HEK293 (cell line): ENCODE data around the gene LYSMD3.

Experiments
- FEZF1 ChIP-seq: fragments of 450-650 bp; formaldehyde crosslinking; IDR thresholded peaks from 2 replicates; pipeline ENCODE4 v1.5.1; 2016; ENCODE audit warnings: missing biosample characterization, missing genetic modification characterization
- IKZF3 ChIP-seq: fragments of 450-650 bp; IDR thresholded peaks from 2 replicates; pipeline ENCODE4 v1.5.0; 2018; ENCODE audit warnings: missing biosample characterization, mild to moderate bottlenecking, missing genetic modification characterization, moderate library complexity
- KLF7 ChIP-seq: fragments of 450-650 bp; formaldehyde crosslinking; IDR thresholded peaks from 2 replicates; pipeline ENCODE4 v1.5.1; 2016; ENCODE audit warnings: missing biosample characterization, missing genetic modification characterization, borderline replicate concordance
- MYNN ChIP-seq: fragments of 450-650 bp; formaldehyde crosslinking; IDR thresholded peaks from 2 replicates; pipeline ENCODE4 v1.5.1; 2016; ENCODE audit warnings: missing biosample characterization, missing genetic modification characterization, borderline replicate concordance
- RBAK ChIP-seq: fragments of 450-650 bp; formaldehyde crosslinking; IDR thresholded peaks from 2 replicates; pipeline ENCODE4 v1.5.1; 2016; ENCODE audit warnings: missing biosample characterization, missing genetic modification characterization
- SCRT1 ChIP-seq: fragments of 450-650 bp; formaldehyde crosslinking; IDR thresholded peaks from 2 replicates; pipeline ENCODE4 v1.5.1; 2016; ENCODE audit warnings: missing biosample characterization, missing genetic modification characterization, borderline replicate concordance
- SP7 ChIP-seq: fragments of 450-650 bp; formaldehyde crosslinking; IDR thresholded peaks from 2 replicates; pipeline ENCODE4 v1.5.1; 2016; ENCODE audit warnings: missing biosample characterization, missing genetic modification characterization
- TRIM28 ChIP-seq: IDR thresholded peaks from 2 replicates; pipeline ENCODE4 v1.6.1; 2011; ENCODE audit warnings: low read length, control low read depth, borderline replicate concordance
- ZBTB7A ChIP-seq: fragments of 450-650 bp; formaldehyde crosslinking; IDR thresholded peaks from 2 replicates; pipeline ENCODE4 v1.5.1; 2016; ENCODE audit warnings: low read depth, missing biosample characterization, missing genetic modification characterization
- ZFP3 ChIP-seq: fragments of 450-650 bp; formaldehyde crosslinking; IDR thresholded peaks from 2 replicates; pipeline ENCODE4 v1.5.1; 2016; ENCODE audit warnings: low read depth, missing biosample characterization, missing genetic modification characterization
- ZFP37 ChIP-seq: fragments of 450-650 bp; formaldehyde crosslinking; IDR thresholded peaks from 2 replicates; pipeline ENCODE4 v1.5.1; 2016; ENCODE audit warnings: missing biosample characterization, missing genetic modification characterization
- ZNF112 ChIP-seq: fragments of 450-650 bp; formaldehyde crosslinking; IDR thresholded peaks from 2 replicates; pipeline ENCODE4 v1.5.0; 2017; ENCODE audit warnings: missing biosample characterization, missing genetic modification characterization
- ZNF16 ChIP-seq: fragments of 450-650 bp; formaldehyde crosslinking; IDR thresholded peaks from 2 replicates; pipeline ENCODE4 v1.5.1; 2016; ENCODE audit warnings: low read depth, missing biosample characterization, missing genetic modification characterization
- ZNF174 ChIP-seq: fragments of 450-650 bp; formaldehyde crosslinking; IDR thresholded peaks from 2 replicates; pipeline ENCODE4 v1.5.0; 2017; ENCODE audit warnings: missing biosample characterization, mild to moderate bottlenecking, missing genetic modification characterization
- ZNF2 ChIP-seq: fragments of 450-650 bp; formaldehyde crosslinking; IDR thresholded peaks from 2 replicates; pipeline ENCODE4 v1.5.1; 2016; ENCODE audit warnings: missing biosample characterization, missing genetic modification characterization
- ZNF221 ChIP-seq: fragments of 450-650 bp; formaldehyde crosslinking; IDR thresholded peaks from 2 replicates; pipeline ENCODE4 v1.5.1; 2017; ENCODE audit warnings: missing biosample characterization, missing genetic modification characterization, borderline replicate concordance
- ZNF248 ChIP-seq: fragments of 450-650 bp; formaldehyde crosslinking; IDR thresholded peaks from 2 replicates; pipeline ENCODE4 v1.5.1; 2017; ENCODE audit warnings: missing biosample characterization, missing genetic modification characterization
- ZNF292 ChIP-seq: fragments of 450-650 bp; formaldehyde crosslinking; IDR thresholded peaks from 2 replicates; pipeline ENCODE4 v1.5.1; 2016; ENCODE audit warnings: low read depth, missing biosample characterization, missing genetic modification characterization, borderline replicate concordance
- ZNF324 ChIP-seq: fragments of 450-650 bp; formaldehyde crosslinking; IDR thresholded peaks from 2 replicates; pipeline ENCODE4 v1.5.1; 2016; ENCODE audit warnings: missing biosample characterization, missing genetic modification characterization
- ZNF341 ChIP-seq: fragments of 450-650 bp; formaldehyde crosslinking; IDR thresholded peaks from 2 replicates; pipeline ENCODE4; 2016; ENCODE audit warnings: low read depth, missing biosample characterization, missing genetic modification characterization
- ZNF404 ChIP-seq: fragments of 450-650 bp; formaldehyde crosslinking; IDR thresholded peaks from 2 replicates; pipeline ENCODE4 v1.5.1; 2017; ENCODE audit warnings: missing biosample characterization, missing genetic modification characterization
- ZNF48 ChIP-seq: fragments of 450-650 bp; formaldehyde crosslinking; IDR thresholded peaks from 2 replicates; pipeline ENCODE4 v1.5.1; 2016; ENCODE audit warnings: missing biosample characterization, missing genetic modification characterization
- ZNF510 ChIP-seq: fragments of 450-650 bp; formaldehyde crosslinking; IDR thresholded peaks from 2 replicates; pipeline ENCODE4 v1.5.1; 2018; ENCODE audit warnings: mild to moderate bottlenecking, missing genetic modification characterization, missing biosample characterization; ENCODE audit not compliant: insufficient replicate concordance
- ZNF555 ChIP-seq: fragments of 450-650 bp; formaldehyde crosslinking; conservative IDR thresholded peaks from 2 replicates; pipeline ENCODE4 v1.5.1; 2017; ENCODE audit warnings: missing biosample characterization, mild to moderate bottlenecking, missing genetic modification characterization, inconsistent platforms
- ZNF558 ChIP-seq: fragments of 450-650 bp; formaldehyde crosslinking; IDR thresholded peaks from 2 replicates; pipeline ENCODE4 v1.5.1; 2016; ENCODE audit warnings: missing biosample characterization, missing genetic modification characterization
- ZNF624 ChIP-seq: fragments of 450-650 bp; formaldehyde crosslinking; IDR thresholded peaks from 2 replicates; pipeline ENCODE4 v1.5.1; 2017; ENCODE audit warnings: missing biosample characterization, missing genetic modification characterization
- ZNF791 ChIP-seq: fragments of 450-650 bp; formaldehyde crosslinking; IDR thresholded peaks from 2 replicates; pipeline ENCODE4 v1.5.1; 2016; ENCODE audit warnings: missing biosample characterization, missing genetic modification characterization
- ZXDB ChIP-seq: fragments of 450-650 bp; formaldehyde crosslinking; IDR thresholded peaks from 2 replicates; pipeline ENCODE4 v1.5.1; 2016; ENCODE audit warnings: missing biosample characterization, missing genetic modification characterization
- TF ChIP-seq, protein P1 (sequence below): fragments of 450-650 bp; formaldehyde crosslinking; conservative IDR thresholded peaks from 2 replicates; pipeline ENCODE4 v1.5.1; 2016; ENCODE audit warnings: low read depth, missing biosample characterization, missing genetic modification characterization
- TF ChIP-seq, protein P2 (sequence below): fragments of 450-650 bp; formaldehyde crosslinking; IDR thresholded peaks from 2 replicates; pipeline ENCODE4 v1.5.1; 2016; ENCODE audit warnings: missing biosample characterization, missing genetic modification characterization
- TF ChIP-seq, protein P3 (sequence below): fragments of 450-650 bp; formaldehyde crosslinking; IDR thresholded peaks from 2 replicates; pipeline ENCODE4 v1.5.1; 2016; ENCODE audit warnings: missing biosample characterization, missing genetic modification characterization
- TF ChIP-seq, protein P4 (sequence below): fragments of 450-650 bp; IDR thresholded peaks from 2 replicates; pipeline ENCODE4 v1.5.1; 2018; ENCODE audit warnings: missing biosample characterization, missing genetic modification characterization

LYSMD3 gene

DNA sequence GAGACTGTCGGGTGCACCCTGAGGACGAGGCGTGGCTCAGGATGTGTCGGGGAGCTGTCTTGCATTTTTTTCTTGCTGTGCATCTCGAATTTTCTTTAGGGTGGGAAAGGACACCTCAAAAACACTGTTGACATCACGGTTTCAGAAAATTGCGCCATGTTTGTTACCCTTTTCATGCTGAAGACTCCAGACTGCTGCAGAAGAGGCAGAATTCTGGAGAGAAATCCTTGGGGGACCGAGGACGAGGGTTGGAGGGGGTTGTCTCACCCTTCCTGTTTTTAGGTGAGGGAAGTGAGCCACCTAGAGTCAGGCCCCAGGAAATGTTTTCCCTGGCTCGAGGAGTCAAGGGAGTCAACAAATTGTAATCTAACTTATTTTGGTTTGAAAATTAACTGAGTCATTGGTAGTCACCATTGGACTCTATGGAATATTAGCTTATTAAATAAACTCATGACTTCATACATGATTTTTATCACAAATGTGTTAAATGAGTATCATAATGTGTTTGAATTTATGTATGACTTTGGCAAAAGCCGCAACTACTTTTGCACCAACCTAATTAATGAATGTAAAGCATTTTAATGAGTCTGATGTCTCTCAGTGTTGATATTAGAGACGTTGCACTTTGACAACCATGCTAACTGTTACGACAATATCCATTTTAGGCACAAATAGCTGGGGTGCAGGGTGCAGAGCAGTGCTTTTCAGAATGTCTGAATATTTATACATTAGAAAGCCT lies 724 bp upstream of the LYSMD3 start (continued):
- TF ChIP-seq ZNF624 (tag by site-specific recombination) (no peak), ZNF341 (peak; percentile 28), TRIM28 (0 out of 2 replicates have a peak, but pooled peaks have one; percentile 36), ZNF791 (tag by site-specific recombination) (no peak), ZNF292 (tag by site-specific recombination) (no peak), ZXDB (tag by site-specific recombination) (no peak), ZNF112 (tag by site-specific recombination) (no peak), FEZF1 (tag by site-specific recombination) (peak; percentile 30; the same call in 1 of the 2 replicates), ZNF324 (tag by site-specific recombination) (0 out of 2 replicates have a peak, but pooled peaks have one; percentile 20), ZNF404 (no peak), ZNF2 (tag by site-specific recombination) (peak; percentile 60; the same call in 1 of the 2 replicates), ZFP37 (tag by site-specific recombination) (peak; percentile 50), SP7 (tag by site-specific recombination) (peak; percentile 17; the same call in 1 of the 2 replicates), ZNF248 (tag by site-specific recombination) (no peak), ZFP3 (tag by site-specific recombination) (no peak), RBAK (tag by site-specific recombination) (no peak), KLF7 (tag by site-specific recombination) (no peak), MYNN (tag by site-specific recombination) (no peak), ZBTB7A (no peak), ZNF174 (tag by site-specific recombination) (no peak), ZNF16 (no peak), ZNF510 (tag by site-specific recombination) (no peak), ZNF48 (tag by site-specific recombination) (no peak), ZNF221 (tag by site-specific recombination) (no peak), IKZF3 (tag by site-specific recombination) (peak; percentile 56; the same call in 1 of the 2 replicates), ZNF555 (no peak), SCRT1 (tag by site-specific recombination) (no peak), ZNF558 (tag by site-specific recombination) (no peak)
- TF ChIP-seq, protein P1, sequence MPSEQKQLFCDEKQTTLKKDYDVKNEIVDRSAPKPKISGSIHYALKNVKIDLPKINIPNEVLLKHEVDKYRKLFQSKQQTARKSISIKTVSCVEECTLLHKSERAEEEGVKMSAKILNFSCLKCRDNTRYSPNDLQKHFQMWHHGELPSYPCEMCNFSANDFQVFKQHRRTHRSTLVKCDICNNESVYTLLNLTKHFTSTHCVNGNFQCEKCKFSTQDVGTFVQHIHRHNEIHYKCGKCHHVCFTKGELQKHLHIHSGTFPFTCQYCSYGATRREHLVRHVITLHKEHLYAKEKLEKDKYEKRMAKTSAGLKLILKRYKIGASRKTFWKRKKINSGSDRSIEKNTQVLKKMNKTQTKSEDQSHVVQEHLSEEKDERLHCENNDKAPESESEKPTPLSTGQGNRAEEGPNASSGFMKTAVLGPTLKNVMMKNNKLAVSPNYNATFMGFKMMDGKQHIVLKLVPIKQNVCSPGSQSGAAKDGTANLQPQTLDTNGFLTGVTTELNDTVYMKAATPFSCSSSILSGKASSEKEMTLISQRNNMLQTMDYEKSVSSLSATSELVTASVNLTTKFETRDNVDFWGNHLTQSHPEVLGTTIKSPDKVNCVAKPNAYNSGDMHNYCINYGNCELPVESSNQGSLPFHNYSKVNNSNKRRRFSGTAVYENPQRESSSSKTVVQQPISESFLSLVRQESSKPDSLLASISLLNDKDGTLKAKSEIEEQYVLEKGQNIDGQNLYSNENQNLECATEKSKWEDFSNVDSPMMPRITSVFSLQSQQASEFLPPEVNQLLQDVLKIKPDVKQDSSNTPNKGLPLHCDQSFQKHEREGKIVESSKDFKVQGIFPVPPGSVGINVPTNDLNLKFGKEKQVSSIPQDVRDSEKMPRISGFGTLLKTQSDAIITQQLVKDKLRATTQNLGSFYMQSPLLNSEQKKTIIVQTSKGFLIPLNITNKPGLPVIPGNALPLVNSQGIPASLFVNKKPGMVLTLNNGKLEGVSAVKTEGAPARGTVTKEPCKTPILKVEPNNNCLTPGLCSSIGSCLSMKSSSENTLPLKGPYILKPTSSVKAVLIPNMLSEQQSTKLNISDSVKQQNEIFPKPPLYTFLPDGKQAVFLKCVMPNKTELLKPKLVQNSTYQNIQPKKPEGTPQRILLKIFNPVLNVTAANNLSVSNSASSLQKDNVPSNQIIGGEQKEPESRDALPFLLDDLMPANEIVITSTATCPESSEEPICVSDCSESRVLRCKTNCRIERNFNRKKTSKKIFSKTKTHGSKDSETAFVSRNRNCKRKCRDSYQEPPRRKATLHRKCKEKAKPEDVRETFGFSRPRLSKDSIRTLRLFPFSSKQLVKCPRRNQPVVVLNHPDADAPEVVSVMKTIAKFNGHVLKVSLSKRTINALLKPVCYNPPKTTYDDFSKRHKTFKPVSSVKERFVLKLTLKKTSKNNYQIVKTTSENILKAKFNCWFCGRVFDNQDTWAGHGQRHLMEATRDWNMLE (tag by site-specific recombination) = 0 out of 2 replicates have a peak, but pooled peaks have one; percentile 15
- TF ChIP-seq, protein P2, sequence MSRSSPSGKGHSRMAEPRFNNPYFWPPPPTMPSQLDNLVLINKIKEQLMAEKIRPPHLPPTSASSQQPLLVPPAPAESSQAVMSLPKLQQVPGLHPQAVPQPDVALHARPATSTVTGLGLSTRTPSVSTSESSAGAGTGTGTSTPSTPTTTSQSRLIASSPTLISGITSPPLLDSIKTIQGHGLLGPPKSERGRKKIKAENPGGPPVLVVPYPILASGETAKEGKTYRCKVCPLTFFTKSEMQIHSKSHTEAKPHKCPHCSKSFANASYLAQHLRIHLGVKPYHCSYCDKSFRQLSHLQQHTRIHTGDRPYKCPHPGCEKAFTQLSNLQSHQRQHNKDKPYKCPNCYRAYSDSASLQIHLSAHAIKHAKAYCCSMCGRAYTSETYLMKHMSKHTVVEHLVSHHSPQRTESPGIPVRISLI (tag by site-specific recombination) = 0 out of 2 replicates have a peak, but pooled peaks have one; percentile 34
- TF ChIP-seq, protein P3, sequence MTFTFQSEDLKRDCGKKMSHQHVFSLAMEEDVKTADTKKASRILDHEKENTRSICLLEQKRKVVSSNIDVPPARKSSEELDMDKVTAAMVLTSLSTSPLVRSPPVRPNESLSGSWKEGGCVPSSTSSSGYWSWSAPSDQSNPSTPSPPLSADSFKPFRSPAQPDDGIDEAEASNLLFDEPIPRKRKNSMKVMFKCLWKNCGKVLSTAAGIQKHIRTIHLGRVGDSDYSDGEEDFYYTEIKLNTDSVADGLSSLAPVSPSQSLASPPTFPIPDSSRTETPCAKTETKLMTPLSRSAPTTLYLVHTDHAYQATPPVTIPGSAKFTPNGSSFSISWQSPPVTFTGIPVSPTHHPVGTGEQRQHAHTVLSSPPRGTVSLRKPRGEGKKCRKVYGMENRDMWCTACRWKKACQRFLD (tag by site-specific recombination) = no peak
- TF ChIP-seq, protein P4, sequence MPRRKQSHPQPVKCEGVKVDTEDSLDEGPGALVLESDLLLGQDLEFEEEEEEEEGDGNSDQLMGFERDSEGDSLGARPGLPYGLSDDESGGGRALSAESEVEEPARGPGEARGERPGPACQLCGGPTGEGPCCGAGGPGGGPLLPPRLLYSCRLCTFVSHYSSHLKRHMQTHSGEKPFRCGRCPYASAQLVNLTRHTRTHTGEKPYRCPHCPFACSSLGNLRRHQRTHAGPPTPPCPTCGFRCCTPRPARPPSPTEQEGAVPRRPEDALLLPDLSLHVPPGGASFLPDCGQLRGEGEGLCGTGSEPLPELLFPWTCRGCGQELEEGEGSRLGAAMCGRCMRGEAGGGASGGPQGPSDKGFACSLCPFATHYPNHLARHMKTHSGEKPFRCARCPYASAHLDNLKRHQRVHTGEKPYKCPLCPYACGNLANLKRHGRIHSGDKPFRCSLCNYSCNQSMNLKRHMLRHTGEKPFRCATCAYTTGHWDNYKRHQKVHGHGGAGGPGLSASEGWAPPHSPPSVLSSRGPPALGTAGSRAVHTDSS (tag by site-specific recombination) = no peak; the same call in 1 of the 2 replicates
